Neural progenitor cell (in vitro differentiated cells): ENCODE results near the gene IRX5. TPM values are rescaled to one million over a fixed set of nuclear protein-coding genes. Genes with fewer than 3 reads are reported as not detected.
A peak's percentile ranks its signal among the peaks of the same experiment; 100 is the strongest.

Experiments used
- DNase-seq: peaks from one replicate; pipeline ENCODE4 v3.0.0-alpha.2; 2016; ENCODE audit warnings: low spot score
- H2AFZ ChIP-seq: fragments of 200-600 bp; sonication (generic); replicated peaks from 2 replicates; pipeline ENCODE4 v1.6.1; 2016; ENCODE audit warnings: antibody characterized with exemption
- H3F3A ChIP-seq: fragments of 200-600 bp; sonication (generic); 2 replicates; pipeline ENCODE4 v1.6.1; 2016; ENCODE audit warnings: antibody characterized with exemption, low read depth
- H3K27ac ChIP-seq: fragments of 200-600 bp; sonication (generic); 2 replicates; pipeline ENCODE4 v1.5.1; 2016; ENCODE audit warnings: mild to moderate bottlenecking
- H3K27me3 ChIP-seq: fragments of 200-600 bp; sonication (generic); 2 replicates; pipeline ENCODE4 v1.6.1; 2016; ENCODE audit warnings: mild to moderate bottlenecking, moderate library complexity
- H3K36me3 ChIP-seq: fragments of 200-600 bp; sonication (generic); 2 replicates; pipeline ENCODE4 v1.5.1; 2016
- H3K4me1 ChIP-seq: fragments of 200-600 bp; sonication (generic); 2 replicates; pipeline ENCODE4 v1.6.1; 2016; ENCODE audit warnings: mixed run types
- H3K4me2 ChIP-seq: fragments of 200-600 bp; sonication (generic); 2 replicates; pipeline ENCODE4 v1.6.1; 2016
- H3K4me3 ChIP-seq: fragments of 200-600 bp; sonication (generic); 2 replicates; pipeline ENCODE4 v1.5.1; 2016
- H3K79me2 ChIP-seq: fragments of 200-600 bp; sonication (generic); 2 replicates; pipeline ENCODE4 v1.6.1; 2016; ENCODE audit warnings: low read depth
- H3K9ac ChIP-seq: fragments of 200-600 bp; sonication (generic); 2 replicates; pipeline ENCODE4 v1.6.1; 2016
- H3K9me3 ChIP-seq: fragments of 200-600 bp; sonication (generic); 2 replicates; pipeline ENCODE4 v1.5.1; 2016; ENCODE audit warnings: low read depth
- H4K20me1 ChIP-seq: fragments of 200-600 bp; sonication (generic); 2 replicates; pipeline ENCODE4 v1.6.1; 2016; ENCODE audit warnings: low read depth
- H3K27ac Mint-ChIP-seq: 3 replicates; pipeline ENCODE4 v1.8.0; 2021; ENCODE audit warnings: mixed read lengths
- H3K27me3 Mint-ChIP-seq: 2 replicates; pipeline ENCODE4 v1.8.0; 2022; ENCODE audit warnings: low read depth, mild to moderate bottlenecking, inconsistent platforms, moderate library complexity, mixed read lengths; ENCODE audit not compliant: insufficient read depth
- H3K36me3 Mint-ChIP-seq: 3 replicates; pipeline ENCODE4 v1.8.0; 2021; ENCODE audit warnings: mixed read lengths
- H3K4me1 Mint-ChIP-seq: 3 replicates; pipeline ENCODE4 v1.8.0; 2021; ENCODE audit warnings: mixed read lengths
- H3K4me3 Mint-ChIP-seq: 3 replicates; pipeline ENCODE4 v1.8.0; 2021; ENCODE audit warnings: mild to moderate bottlenecking, moderate library complexity, mixed read lengths
- H3K9me3 Mint-ChIP-seq: 3 replicates; pipeline ENCODE4 v1.8.0; 2020; ENCODE audit warnings: mixed read lengths
- CTCF ChIP-seq: fragments of 200-600 bp; sonication (generic); IDR thresholded peaks from 2 replicates; pipeline ENCODE4 v1.5.1; 2017; ENCODE audit warnings: antibody characterized with exemption, mild to moderate bottlenecking
- EZH2 ChIP-seq: fragments of 200-600 bp; sonication (generic); IDR thresholded peaks from 2 replicates; pipeline ENCODE4 v1.6.1; 2017; ENCODE audit warnings: antibody characterized with exemption, mild to moderate bottlenecking, moderate library complexity
- EZH2phosphoT487 ChIP-seq: fragments of 200-600 bp; sonication (generic); IDR thresholded peaks from 2 replicates; pipeline ENCODE4 v1.6.1; 2017; ENCODE audit warnings: antibody characterized with exemption
- total RNA-seq: library from RNA; depleted of rRNA; stranded (reverse); fragments of >200 nt; gene quantifications from 2 replicates; pipeline ENCODE4 v1.2.3, GENCODE V29; 2015; ENCODE audit warnings: low replicate concordance

Gene IRX5
- total RNA-seq, 1 donor from 2014 or later = 1.6 TPM

GRCh38 chr16:54964239-54964638 lies 33.6 kb downstream of the IRX5 start:
- Histone ChIP-seq H3K4me3 (no peak overlapping the region), H3K36me3 (no peaks in the 10 kb centered on the region), H3K9ac (no peak overlapping the region), H3K9me3 (no peaks in the 10 kb centered on the region), H3K27me3 (no peaks in the 10 kb centered on the region), H3K79me2 (no peaks in the 10 kb centered on the region), H3K4me2 (no peak overlapping the region), H3K27ac (no peak overlapping the region), H4K20me1 (no peaks in the 10 kb centered on the region), H2AFZ (no peak overlapping the region), H3F3A (no peaks in the 10 kb centered on the region), H3K4me1 (no peaks in the 10 kb centered on the region)
- H3K4me1 Mint-ChIP-seq = no peaks in the 10 kb centered on the region
- H3K36me3 Mint-ChIP-seq = no peaks in the 10 kb centered on the region
- DNase-seq = no peak
- peaks cover 9% of the 10 kb centered on the region for H3K27me3 Mint-ChIP-seq
- H3K4me3 Mint-ChIP-seq = no peak overlapping the region
- peak overlapping the region; percentile 31 for H3K27ac Mint-ChIP-seq
- TF ChIP-seq CTCF = no peak
- no peak for TF ChIP-seq EZH2phosphoT487
- TF ChIP-seq EZH2 = no peak
- H3K9me3 Mint-ChIP-seq = no peaks in the 10 kb centered on the region

DNA sequence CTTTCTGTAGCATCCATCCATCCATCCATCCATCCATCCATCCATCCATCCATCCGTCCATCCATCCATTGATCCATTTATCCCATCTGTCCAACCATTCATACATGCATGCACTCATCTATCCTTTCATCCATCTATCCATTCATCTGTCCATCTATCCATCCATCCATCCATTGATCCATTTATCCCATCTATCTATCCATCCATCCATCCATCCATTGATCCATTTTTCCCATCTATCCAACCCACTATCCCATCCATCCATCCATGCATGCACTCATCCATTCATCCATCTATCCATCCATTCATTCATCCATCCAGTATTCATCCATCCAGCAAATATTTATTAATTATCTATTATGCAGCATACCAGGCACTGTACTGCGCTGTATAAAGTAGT lies 34.8 kb downstream of the IRX5 start:
- H3K4me2 ChIP-seq = no peak overlapping the region
- no peak overlapping the region for H2AFZ ChIP-seq
- Mint-ChIP-seq H3K9me3 (no peaks in the 10 kb centered on the region), H3K36me3 (no peaks in the 10 kb centered on the region), H3K27ac (no peak overlapping the region), H3K4me3 (peak overlapping the region; percentile 3), H3K27me3 (peaks cover 9% of the 10 kb centered on the region), H3K4me1 (no peaks in the 10 kb centered on the region)
- H3K9ac ChIP-seq = no peak overlapping the region
- H3K4me1 ChIP-seq = no peaks in the 10 kb centered on the region
- H3K36me3 ChIP-seq = no peaks in the 10 kb centered on the region
- H3F3A ChIP-seq = no peaks in the 10 kb centered on the region
- H3K27me3 ChIP-seq = no peaks in the 10 kb centered on the region
- no peaks in the 10 kb centered on the region for H3K79me2 ChIP-seq
- no peak overlapping the region for H3K27ac ChIP-seq
- no peak overlapping the region for H3K4me3 ChIP-seq
- H4K20me1 ChIP-seq = no peaks in the 10 kb centered on the region
- H3K9me3 ChIP-seq = no peaks in the 10 kb centered on the region
- DNase-seq = no peak
- TF ChIP-seq CTCF (no peak), EZH2 (no peak), EZH2phosphoT487 (no peak)

DNA sequence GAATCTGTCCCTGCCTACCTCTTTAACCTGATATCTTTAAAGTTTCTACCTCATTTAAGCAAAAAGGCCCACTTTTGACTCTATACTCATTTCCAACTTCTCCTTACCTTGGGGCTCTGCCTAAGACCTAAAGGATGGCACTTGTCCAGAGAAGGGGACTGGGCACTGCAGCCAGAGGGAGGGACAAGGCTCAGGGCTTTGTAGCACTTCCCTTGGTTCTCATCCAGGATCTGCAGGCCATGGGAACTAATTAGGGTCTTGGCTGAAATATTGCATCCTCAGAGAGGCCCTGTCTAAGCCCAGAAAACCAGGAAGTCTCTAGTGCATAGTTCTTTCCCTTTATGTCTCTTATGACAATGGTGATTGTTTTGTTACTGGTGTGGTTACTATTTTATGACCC lies 37.3 kb downstream of the IRX5 start:
- no peak overlapping the region for H3K27ac Mint-ChIP-seq
- Histone ChIP-seq H3K4me1 (no peaks in the 10 kb centered on the region), H3K27me3 (no peaks in the 10 kb centered on the region), H3K9me3 (no peaks in the 10 kb centered on the region), H3K4me2 (no peak overlapping the region), H3K79me2 (no peaks in the 10 kb centered on the region), H3F3A (no peaks in the 10 kb centered on the region), H3K4me3 (no peak overlapping the region), H3K27ac (no peak overlapping the region), H4K20me1 (no peaks in the 10 kb centered on the region), H2AFZ (no peak overlapping the region), H3K9ac (no peak overlapping the region), H3K36me3 (no peaks in the 10 kb centered on the region)
- no peak overlapping the region for H3K4me3 Mint-ChIP-seq
- no peaks in the 10 kb centered on the region for H3K4me1 Mint-ChIP-seq
- peaks cover 13% of the 10 kb centered on the region for H3K27me3 Mint-ChIP-seq
- no peaks in the 10 kb centered on the region for H3K9me3 Mint-ChIP-seq
- H3K36me3 Mint-ChIP-seq = no peaks in the 10 kb centered on the region
- DNase-seq = no peak
- TF ChIP-seq EZH2phosphoT487 (no peak), CTCF (no peak), EZH2 (no peak)
